A204.1 (cell line): ENCODE measurements around the gene FXYD1.
"Not testable (repeated sequence)": the region's sequence is repeated elsewhere in the genome, so short reads cannot be mapped to it uniquely, and the experiment has no call there.

Experiments used
- FAIRE-seq: peaks from 2 replicates; lab custom pipeline; 2012; peaks lifted over from hg19 to GRCh38; lab: Jason Lieb, UNC

Gene FXYD1

DNA sequence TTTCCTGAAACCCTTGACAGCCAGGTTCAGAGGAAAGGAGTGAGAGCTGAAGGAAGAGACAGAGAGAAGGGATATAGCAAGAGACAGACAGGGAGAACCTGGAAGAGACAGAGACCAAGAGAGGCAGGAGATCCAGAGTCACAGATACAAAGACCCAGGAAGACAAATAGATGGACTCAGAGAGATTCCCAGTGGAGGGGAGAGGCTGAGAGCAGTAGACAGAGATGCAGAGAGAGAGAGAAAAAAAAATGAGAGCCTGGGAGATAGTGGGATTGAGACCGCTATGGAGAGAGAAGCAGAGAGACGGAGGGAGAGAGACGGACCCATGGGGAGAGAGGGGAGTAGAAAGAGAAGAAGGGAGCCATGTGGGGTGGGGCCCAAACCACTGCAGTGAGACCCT is 5.2 kb downstream of the FXYD1 start:
- no peak for FAIRE-seq

GRCh38 chr19:35144259-35144599 is 5.6 kb downstream of the FXYD1 start:
- no peak for FAIRE-seq

- no peak for FAIRE-seq
Measured at GRCh38 chr19:35144600-35145436, 6.2 kb downstream of the FXYD1 start.

GRCh38 chr19:35146746-35147459 is 8.3 kb downstream of the FXYD1 start:
- no peak for FAIRE-seq

- FAIRE-seq: no peak
Measured at GRCh38 chr19:35149463-35149862, 10.8 kb downstream of the FXYD1 start.

- FAIRE-seq: no peak
Measured at GRCh38 chr19:35150445-35150844, 11.8 kb downstream of the FXYD1 start.

DNA sequence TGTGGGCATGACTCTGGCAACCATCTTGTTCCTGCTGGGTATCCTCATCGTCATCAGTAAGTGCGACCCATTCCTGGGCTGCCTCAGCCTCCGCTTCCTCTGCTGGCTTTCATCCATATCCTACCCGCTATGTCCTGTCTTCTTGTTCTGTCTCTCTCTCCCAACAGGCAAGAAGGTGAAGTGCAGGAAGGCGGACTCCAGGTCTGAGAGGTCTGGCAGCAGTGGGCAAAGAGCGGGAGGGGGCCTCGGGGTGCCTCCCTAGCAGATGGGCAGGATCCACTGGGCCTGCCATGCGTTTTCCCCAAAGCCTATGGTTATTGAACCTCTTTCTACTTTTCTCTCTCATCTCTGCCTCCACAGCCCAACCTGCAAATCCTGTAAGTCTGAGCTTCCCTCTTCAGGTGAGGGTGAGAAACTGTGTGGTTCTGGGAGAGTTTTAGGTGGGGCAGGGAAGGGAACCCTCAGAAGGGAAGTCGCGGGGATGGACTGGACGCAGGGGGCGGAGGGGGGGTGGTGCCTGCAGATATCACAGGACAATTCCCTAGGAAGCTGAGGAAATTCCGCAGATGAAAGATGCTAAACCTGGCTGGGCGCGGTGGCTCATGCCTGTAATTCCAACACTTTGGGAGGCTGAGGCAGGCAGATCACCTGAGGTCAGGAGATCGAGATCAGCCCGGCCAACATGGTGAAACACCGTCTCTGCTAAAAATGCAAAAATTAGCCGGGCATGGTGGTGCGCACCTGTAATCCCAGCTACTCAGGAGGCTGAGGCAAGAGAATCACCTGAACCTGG is 12.8 kb downstream of the FXYD1 start:
- no peak for FAIRE-seq

DNA sequence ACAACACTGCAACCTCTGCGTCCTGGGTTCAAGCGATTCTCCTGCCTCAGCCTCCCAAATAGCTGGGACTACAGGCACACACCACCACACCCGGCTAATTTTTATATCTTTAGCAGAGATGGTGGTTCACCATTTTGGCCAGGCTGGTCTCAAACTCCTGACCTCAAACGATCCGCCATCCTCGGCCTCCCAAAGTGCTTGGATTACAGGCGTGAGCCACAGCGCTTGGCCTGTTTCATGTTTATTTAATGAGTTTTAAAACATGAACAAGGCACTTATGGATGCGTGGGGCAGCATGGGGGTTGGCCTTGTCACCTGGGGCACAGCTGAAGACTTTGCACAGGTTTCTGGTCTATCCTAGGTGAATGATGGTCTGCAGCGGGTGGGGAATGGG is 14.5 kb downstream of the FXYD1 start:
- FAIRE-seq: not testable (repeated sequence)

DNA sequence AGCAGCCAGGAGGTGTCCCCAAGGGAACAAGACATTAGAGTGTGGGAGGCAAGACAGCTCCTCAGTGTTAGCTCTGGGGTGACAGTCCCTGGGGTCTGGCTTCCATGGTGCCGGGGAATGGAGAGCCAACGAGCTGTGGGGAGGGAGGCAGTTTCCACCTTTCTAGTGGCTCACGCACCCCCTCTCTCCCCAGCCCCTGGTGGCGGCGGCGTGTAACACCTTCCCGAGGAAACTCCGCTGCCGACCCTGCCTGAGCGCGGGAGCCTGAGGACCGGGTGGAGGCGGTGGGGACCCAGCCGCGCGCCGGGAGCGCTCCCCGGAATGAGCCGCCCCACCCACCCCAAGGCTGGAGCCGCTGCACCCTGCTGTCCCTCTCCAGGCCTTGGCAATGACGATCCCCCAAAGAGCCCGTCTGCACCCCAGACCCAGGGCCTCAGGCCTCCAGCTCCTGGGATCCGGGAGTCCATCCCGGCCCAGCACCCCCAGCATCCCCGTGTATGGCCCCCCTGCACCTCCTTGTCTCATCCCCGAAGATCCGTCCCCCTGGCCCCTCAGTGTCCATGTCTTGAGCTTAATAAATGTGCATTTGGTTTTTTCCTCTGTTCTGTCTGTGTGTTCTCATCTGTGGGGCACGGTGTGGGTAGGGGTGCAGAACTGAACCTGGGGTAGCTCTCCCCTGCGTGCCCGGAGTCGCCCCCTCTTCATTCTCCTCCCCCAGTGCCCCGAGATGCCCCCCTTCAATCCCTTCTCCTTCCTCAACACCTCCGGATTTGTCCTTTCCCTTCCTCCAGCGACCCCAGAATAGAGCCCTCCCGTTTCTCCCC is 15.3 kb downstream of the FXYD1 start:
- no peak for FAIRE-seq

- no peak for FAIRE-seq
Measured at GRCh38 chr19:35154525-35155406, 16.1 kb downstream of the FXYD1 start, which contains the start of gene FXYD5. TSS of gene FXYD5 (plus strand) at chr19:35154735. CDS start at chr19:35155551, 816 bp downstream.

GRCh38 chr19:35155441-35155840 is 16.8 kb downstream of the FXYD1 start:
- no peak for FAIRE-seq

GRCh38 chr19:35155981-35156672 is 17.5 kb downstream of the FXYD1 start:
- no peak for FAIRE-seq

DNA sequence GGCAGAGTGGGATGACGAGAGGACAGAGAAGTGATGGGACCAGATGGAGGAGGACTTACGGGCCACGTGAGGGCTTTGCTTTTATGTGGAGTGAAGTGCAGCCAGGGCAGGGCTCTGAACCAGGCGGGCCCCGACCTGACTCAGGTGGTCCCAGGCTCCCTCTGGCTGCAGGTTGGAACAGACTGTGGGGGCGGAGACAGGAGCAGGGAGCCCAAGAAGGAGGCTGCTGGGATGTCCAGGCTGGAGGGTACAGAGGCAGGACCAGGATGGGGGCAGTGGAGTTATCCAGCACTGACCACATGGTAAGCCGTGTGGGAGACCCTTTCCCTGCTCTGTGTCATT is 18.0 kb downstream of the FXYD1 start:
- FAIRE-seq: no peak

GRCh38 chr19:35157431-35157830 is 18.8 kb downstream of the FXYD1 start:
- no peak for FAIRE-seq

GRCh38 chr19:35159606-35160005 is 21.0 kb downstream of the FXYD1 start:
- FAIRE-seq: no peak

- no peak for FAIRE-seq
Measured at GRCh38 chr19:35160629-35161433, 22.2 kb downstream of the FXYD1 start.

DNA sequence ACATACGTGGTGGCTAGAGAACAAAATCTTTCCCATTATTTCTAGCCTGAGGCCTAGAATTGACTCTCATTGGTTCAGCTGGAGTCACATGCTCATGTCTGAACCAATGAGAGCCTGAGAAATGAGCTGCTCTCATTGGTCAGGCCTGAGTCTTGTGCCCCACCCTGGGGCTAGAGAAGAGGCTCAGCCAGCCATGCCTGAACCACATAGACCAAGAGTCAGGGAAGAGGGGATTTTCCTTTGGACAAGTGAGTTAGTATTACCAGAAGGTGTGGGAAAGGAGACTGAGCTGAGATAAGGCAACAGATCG is 22.8 kb downstream of the FXYD1 start:
- no peak for FAIRE-seq

DNA sequence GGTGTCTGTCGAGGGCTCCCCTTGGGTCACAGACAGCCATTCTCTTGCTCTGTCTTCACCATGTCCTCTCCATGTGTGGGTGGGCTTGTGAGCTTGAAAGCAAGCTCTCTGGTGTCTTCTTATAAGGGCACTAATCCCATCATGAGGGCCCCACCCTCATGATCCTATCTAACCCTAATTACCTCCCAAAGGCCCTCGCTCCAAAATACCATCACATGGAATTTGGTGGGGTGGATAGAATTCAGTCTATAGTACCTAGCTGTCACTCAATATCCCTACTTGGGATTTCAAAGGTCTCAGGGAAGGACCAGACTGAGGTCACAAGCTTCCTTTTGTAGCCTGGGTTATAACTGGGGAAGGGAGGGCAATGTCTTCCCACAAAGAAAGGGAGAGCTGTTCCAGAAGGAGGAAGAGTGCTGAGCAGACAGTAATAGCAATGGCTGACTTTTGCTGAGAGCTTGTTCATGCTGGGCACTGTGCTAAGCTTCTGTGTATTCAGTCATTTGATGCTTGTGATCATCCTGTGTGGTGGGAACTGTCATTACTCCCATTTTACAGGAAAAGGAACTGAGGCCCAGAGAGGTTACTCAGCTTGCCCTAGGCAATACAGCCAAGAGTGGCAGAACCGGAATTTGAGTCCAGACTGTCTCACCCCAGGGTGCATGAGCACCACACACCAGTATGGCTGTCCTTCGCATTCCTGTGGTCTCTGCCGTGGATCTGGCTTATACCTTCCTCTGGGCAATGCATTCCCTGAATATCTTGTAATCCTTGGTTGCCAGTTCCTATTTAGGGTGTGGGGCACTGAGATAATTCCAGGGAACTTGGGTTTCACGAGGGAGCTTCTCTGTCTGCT is 24.1 kb downstream of the FXYD1 start:
- FAIRE-seq: no peak

- FAIRE-seq: no peak
Measured at GRCh38 chr19:35164418-35164817, 25.8 kb downstream of the FXYD1 start.
